Mesothelial cell of epicardium (in vitro differentiated cells): ENCODE measurements around the gene CTNNBL1. TPM values are rescaled to one million over a fixed set of nuclear protein-coding genes. Genes with fewer than 3 reads are reported as not detected.
A peak's percentile ranks its signal among the peaks of the same experiment; 100 is the strongest.

Source experiments
- DNase-seq, 2 experiments: peaks; one replicate each; pipeline ENCODE4 v3.0.0; 2021; ENCODE audit warnings: low spot score in 2 of 2; ENCODE audit not compliant: unreplicated experiment in 2 of 2
- H3K27ac Mint-ChIP-seq: 2 replicates; pipeline ENCODE4 v1.8.0; 2021; ENCODE audit warnings: mixed read lengths
- H3K27me3 Mint-ChIP-seq: 2 replicates; pipeline ENCODE4 v1.8.0; 2021; ENCODE audit warnings: low read depth, mixed read lengths
- H3K36me3 Mint-ChIP-seq: 2 replicates; pipeline ENCODE4 v1.8.0; 2021; ENCODE audit warnings: mixed read lengths
- H3K4me1 Mint-ChIP-seq: 2 replicates; pipeline ENCODE4 v1.8.0; 2021; ENCODE audit warnings: mixed read lengths
- H3K4me3 Mint-ChIP-seq: 2 replicates; pipeline ENCODE4 v1.8.0; 2021; ENCODE audit warnings: mild to moderate bottlenecking, moderate library complexity, mixed read lengths
- H3K9me3 Mint-ChIP-seq: 2 replicates; pipeline ENCODE4 v1.8.0; 2021; ENCODE audit warnings: mixed read lengths
- total RNA-seq: library from RNA; stranded (reverse); gene quantifications from 3 replicates; pipeline ENCODE4 v1.2.1, GENCODE V29; 2021
- TF ChIP-seq, protein P1 (sequence below): fragments of 200-600 bp; sonication (generic); IDR thresholded peaks from one replicate; pipeline ENCODE4 v1.5.0; 2021; ENCODE audit warnings: antibody characterized with exemption; ENCODE audit not compliant: unreplicated experiment

Gene CTNNBL1
- total RNA-seq, 1 donor from 2014 or later: 59.0 TPM

DNA sequence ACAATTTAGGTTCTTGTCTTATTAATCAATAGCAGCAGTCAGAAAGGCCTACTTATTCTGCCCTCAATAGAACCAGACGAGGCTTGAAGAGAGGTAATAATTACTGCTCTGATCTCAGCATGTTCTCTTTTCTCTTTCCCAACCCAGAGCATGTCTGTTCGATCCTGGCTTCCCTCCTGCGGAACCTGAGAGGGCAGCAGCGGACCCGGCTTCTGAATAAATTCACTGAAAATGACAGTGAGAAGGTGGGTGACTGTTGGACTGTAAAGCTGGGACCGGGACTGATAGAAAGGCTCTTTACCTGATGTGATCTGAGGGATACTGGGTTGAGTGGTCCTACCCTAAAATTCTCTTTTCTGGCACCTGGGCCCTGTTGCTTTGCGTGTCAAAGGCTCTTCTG lies 146.1 kb downstream of the CTNNBL1 start:
- H3K36me3 Mint-ChIP-seq: peaks cover 19% of the 10 kb centered on the region
- H3K4me3 Mint-ChIP-seq: no peak overlapping the region
- no peaks in the 10 kb centered on the region for H3K9me3 Mint-ChIP-seq
- H3K4me1 Mint-ChIP-seq: peaks cover 39% of the 10 kb centered on the region
- peak overlapping the region; percentile 43 for H3K27ac Mint-ChIP-seq
- H3K27me3 Mint-ChIP-seq: no peaks in the 10 kb centered on the region
- TF ChIP-seq, protein P1, sequence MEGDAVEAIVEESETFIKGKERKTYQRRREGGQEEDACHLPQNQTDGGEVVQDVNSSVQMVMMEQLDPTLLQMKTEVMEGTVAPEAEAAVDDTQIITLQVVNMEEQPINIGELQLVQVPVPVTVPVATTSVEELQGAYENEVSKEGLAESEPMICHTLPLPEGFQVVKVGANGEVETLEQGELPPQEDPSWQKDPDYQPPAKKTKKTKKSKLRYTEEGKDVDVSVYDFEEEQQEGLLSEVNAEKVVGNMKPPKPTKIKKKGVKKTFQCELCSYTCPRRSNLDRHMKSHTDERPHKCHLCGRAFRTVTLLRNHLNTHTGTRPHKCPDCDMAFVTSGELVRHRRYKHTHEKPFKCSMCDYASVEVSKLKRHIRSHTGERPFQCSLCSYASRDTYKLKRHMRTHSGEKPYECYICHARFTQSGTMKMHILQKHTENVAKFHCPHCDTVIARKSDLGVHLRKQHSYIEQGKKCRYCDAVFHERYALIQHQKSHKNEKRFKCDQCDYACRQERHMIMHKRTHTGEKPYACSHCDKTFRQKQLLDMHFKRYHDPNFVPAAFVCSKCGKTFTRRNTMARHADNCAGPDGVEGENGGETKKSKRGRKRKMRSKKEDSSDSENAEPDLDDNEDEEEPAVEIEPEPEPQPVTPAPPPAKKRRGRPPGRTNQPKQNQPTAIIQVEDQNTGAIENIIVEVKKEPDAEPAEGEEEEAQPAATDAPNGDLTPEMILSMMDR: no peak
- DNase-seq: no peak

DNA sequence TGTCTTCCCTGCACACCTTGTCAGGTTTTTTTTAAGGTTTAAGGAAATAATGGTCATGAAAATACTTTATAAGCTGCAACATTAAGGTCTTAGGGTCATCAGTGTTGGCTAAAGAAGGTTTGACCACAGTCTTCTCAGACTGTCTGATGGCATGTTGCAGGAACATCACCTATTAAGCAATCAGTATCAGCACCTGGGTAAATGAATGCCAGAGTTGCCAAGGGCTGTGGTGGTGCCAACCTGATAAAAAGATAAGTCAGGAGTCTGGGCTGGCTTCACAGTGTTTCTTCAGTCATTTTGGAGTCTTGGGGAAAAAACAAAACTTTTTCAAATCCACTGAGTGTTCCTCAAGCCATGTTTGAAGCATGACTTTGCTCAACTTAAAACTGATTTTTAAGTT lies 147.6 kb downstream of the CTNNBL1 start:
- Mint-ChIP-seq H3K27ac (no peak overlapping the region), H3K4me3 (no peak overlapping the region), H3K9me3 (no peaks in the 10 kb centered on the region), H3K27me3 (no peaks in the 10 kb centered on the region), H3K36me3 (peaks cover 19% of the 10 kb centered on the region), H3K4me1 (peaks cover 53% of the 10 kb centered on the region)
- no peak for DNase-seq
- TF ChIP-seq, protein P1: no peak

DNA sequence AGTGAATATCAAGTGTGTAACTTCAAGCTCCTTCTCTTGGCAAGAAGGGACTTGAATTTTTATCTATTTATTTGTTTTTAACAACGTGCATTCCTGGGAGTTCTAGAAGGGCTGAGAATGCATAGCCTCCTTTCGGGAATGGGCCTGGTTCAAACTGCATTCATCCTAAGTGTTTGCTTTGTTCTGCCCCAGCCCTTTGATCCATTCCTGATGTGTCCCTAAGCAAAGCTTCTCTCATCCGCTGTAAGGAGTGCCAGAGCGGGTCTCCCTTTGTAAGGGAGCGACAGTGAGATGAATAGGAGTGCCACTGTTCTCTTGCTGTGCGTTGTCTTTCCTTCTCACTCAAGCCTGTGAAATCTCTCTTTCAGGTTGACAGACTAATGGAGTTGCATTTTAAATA lies 148.1 kb downstream of the CTNNBL1 start:
- H3K36me3 Mint-ChIP-seq: peaks cover 19% of the 10 kb centered on the region
- no peaks in the 10 kb centered on the region for H3K9me3 Mint-ChIP-seq
- TF ChIP-seq, protein P1: no peak
- no peaks in the 10 kb centered on the region for H3K27me3 Mint-ChIP-seq
- no peak overlapping the region for H3K27ac Mint-ChIP-seq
- H3K4me3 Mint-ChIP-seq: no peak overlapping the region
- no peak for DNase-seq
- H3K4me1 Mint-ChIP-seq: peaks cover 58% of the 10 kb centered on the region

DNA sequence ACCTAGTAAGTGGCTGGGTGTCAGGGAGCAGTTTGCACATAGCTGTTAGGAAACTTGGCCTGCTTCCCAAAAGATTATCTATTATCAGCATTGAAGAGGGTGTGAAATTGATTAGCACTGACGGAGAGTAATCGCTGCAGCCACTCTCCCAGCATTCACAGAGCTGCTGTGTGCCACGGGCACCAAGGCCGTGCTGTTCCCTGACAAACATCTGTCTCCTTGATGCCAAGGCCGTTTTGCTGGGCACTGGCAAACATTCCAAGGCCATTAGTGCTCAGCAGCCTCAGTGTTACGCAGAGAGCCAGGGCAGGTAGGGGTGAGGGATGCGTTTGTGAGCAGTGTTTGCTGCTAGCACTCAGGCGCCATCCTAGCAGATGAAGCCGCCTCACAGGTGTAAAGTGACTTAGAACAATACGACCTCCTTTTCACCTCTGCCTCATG lies 151.4 kb downstream of the CTNNBL1 start:
- H3K4me1 Mint-ChIP-seq: peaks cover 30% of the 10 kb centered on the region
- TF ChIP-seq, protein P1: no peak
- no peak overlapping the region for H3K4me3 Mint-ChIP-seq
- H3K27ac Mint-ChIP-seq: no peak overlapping the region
- peaks cover 26% of the 10 kb centered on the region for H3K36me3 Mint-ChIP-seq
- no peaks in the 10 kb centered on the region for H3K27me3 Mint-ChIP-seq
- H3K9me3 Mint-ChIP-seq: no peaks in the 10 kb centered on the region
- no peak for DNase-seq

DNA sequence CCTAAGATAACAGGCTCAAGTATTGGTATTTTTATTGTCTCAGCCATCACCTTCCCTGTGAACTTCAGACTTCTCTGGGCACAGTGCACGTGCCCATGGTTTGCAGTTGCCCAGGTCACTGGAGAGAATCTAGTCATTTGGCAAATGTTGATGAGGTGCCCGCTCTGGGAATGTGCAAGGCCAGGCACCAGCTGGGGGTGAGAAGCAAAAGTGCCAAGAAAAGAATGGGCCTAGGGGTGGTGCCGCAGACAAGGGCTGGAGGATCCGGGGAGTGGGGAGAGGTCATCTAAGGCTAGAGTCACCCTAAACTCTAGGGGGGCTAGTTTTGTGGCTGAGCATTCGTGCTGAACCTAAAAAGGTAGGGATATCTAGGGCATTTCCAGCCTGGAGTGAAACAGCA lies 152.0 kb downstream of the CTNNBL1 start:
- no peak overlapping the region for H3K27ac Mint-ChIP-seq
- no peak overlapping the region for H3K4me3 Mint-ChIP-seq
- no peaks in the 10 kb centered on the region for H3K27me3 Mint-ChIP-seq
- peaks cover 26% of the 10 kb centered on the region for H3K36me3 Mint-ChIP-seq
- TF ChIP-seq, protein P1: no peak
- H3K9me3 Mint-ChIP-seq: no peaks in the 10 kb centered on the region
- peaks cover 34% of the 10 kb centered on the region for H3K4me1 Mint-ChIP-seq
- no peak for DNase-seq

DNA sequence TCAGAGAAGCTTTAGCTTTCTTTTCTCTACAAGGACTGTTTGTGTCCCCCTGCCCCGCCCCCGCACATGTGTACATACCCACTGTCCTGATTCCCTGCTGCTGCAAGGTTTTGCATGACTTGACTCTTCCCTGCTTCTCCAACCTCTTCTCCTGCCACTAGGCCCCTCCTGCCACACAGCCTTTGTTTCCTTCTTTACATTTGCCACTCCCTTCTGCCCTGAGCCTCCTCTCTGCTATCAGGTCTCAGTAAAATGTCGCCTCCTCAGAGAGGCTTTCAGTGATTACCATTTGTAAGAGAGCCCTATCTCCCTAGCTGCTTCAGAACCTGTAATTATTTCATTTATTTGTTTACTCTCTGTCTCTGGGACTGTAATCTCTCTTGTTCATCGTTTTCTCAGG lies 152.7 kb downstream of the CTNNBL1 start:
- Mint-ChIP-seq H3K27ac (peak overlapping the region; percentile 51), H3K4me1 (peaks cover 38% of the 10 kb centered on the region)
- TF ChIP-seq, protein P1: no peak

More for the DNA sequence above, 152.7 kb downstream of the CTNNBL1 start:
- DNase-seq: no peak
- Mint-ChIP-seq H3K4me3 (no peak overlapping the region), H3K27me3 (no peaks in the 10 kb centered on the region), H3K36me3 (peaks cover 23% of the 10 kb centered on the region), H3K9me3 (no peaks in the 10 kb centered on the region)
